AG09319 (cell line): Measurements from ENCODE around the gene ZSWIM6.
A peak's percentile ranks its signal among the peaks of the same experiment; 100 is the strongest.

ENCODE experiments used
- DNase-seq: peaks from one replicate; pipeline ENCODE4 v3.0.0-alpha.2; 2010; ENCODE audit warnings: low read depth; ENCODE audit errors: extremely low read depth
- TF ChIP-seq, protein P1 (sequence below): IDR thresholded peaks from 2 replicates; pipeline ENCODE4 v1.5.1; 2011; ENCODE audit warnings: low read depth, mild to moderate bottlenecking, inconsistent platforms, low read length, moderate library complexity

Gene ZSWIM6

DNA sequence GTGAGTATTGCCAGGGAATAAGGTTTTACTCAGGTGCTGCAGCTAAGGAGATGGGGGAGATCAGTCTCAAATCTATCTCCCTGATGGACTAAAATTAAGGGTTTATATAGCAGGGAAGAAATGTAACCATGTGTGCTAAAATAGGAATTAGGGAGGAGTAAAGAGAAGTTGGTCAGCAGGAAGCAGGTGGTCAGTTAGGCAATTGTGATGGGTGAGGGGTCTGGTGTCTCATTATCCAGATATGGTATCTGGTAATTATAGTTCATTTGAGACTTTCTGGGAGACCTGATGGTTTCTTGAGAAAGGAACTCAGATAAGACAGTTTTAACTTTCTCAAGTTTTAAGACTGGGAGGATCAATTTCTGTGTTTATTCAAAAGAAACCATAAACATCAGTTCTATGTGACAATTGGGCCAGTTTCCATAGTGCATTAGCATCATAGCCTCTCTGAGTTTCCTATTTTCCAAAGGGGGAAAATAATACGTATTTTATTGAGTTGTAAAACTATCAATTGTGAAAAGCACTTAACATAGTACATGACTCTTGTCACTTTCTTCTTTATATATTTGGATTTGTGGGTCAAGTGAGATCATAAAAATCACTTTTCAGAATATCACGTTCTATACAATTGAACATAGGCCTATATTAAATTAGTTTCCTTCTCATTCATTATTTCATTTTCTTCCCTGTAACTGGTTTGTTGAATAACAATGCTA lies 115.9 kb downstream of the ZSWIM6 start:
- no peak for DNase-seq
- TF ChIP-seq, protein P1, sequence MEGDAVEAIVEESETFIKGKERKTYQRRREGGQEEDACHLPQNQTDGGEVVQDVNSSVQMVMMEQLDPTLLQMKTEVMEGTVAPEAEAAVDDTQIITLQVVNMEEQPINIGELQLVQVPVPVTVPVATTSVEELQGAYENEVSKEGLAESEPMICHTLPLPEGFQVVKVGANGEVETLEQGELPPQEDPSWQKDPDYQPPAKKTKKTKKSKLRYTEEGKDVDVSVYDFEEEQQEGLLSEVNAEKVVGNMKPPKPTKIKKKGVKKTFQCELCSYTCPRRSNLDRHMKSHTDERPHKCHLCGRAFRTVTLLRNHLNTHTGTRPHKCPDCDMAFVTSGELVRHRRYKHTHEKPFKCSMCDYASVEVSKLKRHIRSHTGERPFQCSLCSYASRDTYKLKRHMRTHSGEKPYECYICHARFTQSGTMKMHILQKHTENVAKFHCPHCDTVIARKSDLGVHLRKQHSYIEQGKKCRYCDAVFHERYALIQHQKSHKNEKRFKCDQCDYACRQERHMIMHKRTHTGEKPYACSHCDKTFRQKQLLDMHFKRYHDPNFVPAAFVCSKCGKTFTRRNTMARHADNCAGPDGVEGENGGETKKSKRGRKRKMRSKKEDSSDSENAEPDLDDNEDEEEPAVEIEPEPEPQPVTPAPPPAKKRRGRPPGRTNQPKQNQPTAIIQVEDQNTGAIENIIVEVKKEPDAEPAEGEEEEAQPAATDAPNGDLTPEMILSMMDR: no peak

DNA sequence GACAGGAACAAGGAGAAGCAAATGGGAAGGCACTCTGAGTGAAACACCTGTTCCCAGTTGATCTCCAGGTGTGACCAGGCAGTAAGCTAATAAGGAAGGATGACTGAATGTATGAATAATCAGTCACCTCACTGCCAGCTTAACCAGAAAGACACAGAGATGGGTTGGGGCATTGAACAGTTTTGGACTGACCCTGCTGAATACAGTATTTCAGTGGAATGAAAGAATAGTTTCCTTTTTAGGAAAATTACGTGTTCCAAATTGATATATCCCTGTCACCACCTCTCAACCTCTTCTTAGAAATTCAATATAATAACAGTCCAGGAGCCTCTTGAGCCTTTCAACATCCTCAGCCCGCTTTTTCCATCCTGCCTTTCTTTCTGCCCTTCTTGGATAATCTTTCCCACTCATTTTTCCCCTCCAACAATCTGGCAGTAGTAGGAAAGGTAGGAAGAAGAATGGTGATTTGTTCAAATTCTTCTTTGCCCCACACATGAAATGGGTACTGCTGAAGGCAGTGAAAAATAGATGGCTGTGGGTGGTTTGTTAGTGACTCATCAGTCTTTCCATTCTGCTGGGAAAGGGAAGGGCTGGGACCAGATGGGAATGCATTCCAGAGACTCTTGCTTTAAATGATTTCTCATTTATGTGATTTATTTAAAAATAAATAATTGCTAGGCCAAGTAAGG lies 117.9 kb downstream of the ZSWIM6 start:
- TF ChIP-seq, protein P1: no peak
- DNase-seq: peak; percentile 73

DNA sequence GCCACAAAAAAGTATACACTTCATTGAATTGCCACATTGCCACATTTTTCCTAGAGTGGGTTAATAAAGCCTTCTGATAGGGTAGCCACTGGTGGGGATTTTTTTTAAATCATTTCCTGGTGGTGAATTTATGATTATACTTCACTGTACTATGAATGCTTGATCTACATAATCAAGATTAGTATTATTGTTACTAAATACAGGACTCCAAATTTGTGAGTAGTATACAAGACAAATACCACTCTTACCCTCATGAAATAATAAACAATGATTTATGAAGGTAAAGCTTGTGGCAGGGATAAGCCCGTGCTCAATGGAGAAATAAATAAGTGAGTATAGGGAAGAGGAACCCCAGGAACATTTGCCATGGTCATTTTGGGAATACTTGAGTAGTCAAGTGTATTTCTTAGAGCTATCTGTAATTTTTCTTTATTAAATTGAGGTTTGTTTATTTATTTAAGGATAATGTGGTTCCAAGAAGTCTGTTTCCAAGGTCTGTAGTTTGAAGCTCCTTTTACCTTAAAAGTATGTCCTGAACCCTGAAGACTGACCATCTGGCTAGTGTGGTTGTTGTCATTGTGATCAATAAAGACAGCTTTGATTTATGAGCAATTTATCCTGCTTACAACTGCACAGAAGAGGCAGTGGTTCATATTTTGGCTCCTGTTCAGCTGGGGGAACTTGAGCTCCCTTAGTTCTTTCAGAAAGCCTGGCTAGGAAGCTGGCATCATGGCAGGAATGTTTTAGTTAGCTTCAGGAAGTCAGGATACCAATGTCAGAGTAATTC lies 118.6 kb downstream of the ZSWIM6 start:
- peak; percentile 68 for DNase-seq
- TF ChIP-seq, protein P1: no peak

DNA sequence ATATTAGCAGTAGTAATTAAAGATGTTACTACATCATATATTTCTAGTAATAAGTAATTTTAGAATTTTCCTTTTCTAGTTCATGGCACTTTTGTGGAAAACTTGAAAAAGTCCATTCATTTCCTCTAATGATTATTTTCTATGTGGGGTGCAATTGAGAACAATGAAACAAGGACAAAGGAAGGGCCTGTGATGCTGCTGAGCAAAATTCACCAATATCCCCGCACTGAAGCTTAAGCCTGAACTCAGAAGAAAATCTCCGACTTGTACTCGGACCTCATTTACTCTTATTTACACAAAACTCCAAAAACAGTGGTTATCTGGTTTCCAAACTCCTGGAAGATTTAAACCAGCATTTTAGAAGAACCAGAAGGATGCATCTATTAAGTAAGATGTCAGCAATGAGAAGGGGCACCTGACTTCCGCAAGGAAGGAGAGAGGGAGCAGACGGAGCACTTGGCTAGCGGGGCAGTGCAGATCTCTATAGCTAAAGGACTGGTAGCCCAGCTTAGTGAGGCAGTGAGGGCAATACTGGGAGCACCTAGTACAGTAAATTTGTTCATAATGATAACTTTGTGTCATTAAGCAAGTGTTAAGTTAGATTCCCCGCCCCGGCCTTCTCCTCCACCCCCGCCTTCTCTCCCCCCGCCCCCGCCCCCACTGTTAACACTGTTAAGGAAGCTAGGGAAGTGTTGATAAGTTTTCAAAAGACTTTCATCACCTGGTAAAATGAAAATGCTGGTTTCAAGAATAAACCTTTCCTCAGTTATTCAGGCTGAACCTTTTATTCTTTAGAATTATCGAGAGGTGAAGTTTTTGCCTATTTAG lies 123.3 kb downstream of the ZSWIM6 start:
- TF ChIP-seq, protein P1: no peak
- no peak for DNase-seq

DNA sequence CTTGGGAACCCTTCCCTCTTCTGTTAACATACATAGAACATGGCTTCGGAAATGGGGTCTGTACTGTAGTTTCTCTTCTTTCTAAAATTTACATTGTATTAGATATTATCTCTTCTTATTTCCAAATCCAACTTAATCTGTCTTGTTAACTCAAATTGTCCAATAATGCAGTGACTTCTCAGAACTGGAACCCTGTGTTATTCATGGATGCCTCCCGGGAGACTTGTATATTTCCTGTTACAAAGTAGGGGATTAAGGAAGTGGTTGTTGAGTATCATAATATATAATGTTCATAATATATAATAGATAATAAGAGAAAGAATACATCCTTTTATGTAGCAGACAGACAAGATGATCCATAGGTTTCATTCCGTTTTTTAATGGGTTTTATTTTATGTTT lies 128.4 kb downstream of the ZSWIM6 start:
- DNase-seq: no peak
- TF ChIP-seq, protein P1: no peak

DNA sequence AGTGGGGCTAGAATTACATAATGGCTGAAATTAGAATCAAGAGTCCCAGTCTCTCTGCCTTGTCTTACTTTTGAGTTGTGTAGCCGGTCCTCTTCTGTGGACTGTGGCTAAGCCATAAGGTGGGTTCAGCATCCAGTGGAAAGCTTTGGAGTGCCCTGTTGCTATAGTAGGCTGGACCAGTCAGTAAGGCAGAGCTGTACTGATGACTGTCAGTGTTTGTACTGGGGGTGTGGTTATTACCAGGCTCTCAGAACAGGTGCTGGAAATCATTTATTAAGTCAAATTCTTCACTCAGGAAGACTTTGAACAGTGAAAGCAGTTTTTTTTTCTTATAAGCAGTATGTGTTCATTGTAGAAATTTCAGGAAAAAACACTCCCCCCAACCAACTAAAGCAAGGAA lies 129.4 kb downstream of the ZSWIM6 start:
- TF ChIP-seq, protein P1: no peak
- no peak for DNase-seq
